ENCODE data around the gene ADGB.
A peak's percentile ranks its signal among the peaks of the same experiment; 100 is the strongest.

ADGB gene

DNA sequence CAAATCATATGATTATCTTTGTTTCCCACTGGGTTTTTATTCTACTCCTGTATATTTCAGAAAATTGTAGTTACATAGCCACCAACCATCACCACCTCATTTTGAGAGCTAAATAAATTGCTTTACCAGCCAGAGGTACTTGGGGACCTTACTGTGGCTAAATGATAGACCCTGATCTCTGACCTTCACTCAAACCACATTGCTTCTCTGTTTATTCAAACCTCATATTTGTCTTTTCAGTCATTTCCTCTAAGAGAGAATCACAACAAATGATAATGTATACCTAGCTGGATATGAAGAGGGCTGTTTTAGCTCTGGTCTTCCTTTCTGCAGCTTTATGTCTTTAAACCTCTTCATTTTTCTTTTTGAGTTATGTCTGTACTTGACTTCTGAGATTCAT lies 142.8 kb downstream of the ADGB start:
- DNase-seq (ENCODE audit: low read depth), result no peak
- no peak overlapping the region for H3K4me3 ChIP-seq (ENCODE audit: low read depth, low read length)
- TF ChIP-seq, protein P1, sequence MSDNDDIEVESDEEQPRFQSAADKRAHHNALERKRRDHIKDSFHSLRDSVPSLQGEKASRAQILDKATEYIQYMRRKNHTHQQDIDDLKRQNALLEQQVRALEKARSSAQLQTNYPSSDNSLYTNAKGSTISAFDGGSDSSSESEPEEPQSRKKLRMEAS (IDR thresholded peaks at IDR 0.05; ENCODE audit: low read depth, low read length), result no peak
- TF ChIP-seq MYC (IDR thresholded peaks at IDR 0.05; ENCODE audit: low read depth, low read length), result no peak
- TF ChIP-seq, protein P2, sequence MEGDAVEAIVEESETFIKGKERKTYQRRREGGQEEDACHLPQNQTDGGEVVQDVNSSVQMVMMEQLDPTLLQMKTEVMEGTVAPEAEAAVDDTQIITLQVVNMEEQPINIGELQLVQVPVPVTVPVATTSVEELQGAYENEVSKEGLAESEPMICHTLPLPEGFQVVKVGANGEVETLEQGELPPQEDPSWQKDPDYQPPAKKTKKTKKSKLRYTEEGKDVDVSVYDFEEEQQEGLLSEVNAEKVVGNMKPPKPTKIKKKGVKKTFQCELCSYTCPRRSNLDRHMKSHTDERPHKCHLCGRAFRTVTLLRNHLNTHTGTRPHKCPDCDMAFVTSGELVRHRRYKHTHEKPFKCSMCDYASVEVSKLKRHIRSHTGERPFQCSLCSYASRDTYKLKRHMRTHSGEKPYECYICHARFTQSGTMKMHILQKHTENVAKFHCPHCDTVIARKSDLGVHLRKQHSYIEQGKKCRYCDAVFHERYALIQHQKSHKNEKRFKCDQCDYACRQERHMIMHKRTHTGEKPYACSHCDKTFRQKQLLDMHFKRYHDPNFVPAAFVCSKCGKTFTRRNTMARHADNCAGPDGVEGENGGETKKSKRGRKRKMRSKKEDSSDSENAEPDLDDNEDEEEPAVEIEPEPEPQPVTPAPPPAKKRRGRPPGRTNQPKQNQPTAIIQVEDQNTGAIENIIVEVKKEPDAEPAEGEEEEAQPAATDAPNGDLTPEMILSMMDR (IDR thresholded peaks at IDR 0.05; ENCODE audit: low read depth, low read length), result no peak
- TF ChIP-seq POLR2A (IDR thresholded peaks at IDR 0.05; ENCODE audit: extremely low read depth, insufficient read length), result no peak

DNA sequence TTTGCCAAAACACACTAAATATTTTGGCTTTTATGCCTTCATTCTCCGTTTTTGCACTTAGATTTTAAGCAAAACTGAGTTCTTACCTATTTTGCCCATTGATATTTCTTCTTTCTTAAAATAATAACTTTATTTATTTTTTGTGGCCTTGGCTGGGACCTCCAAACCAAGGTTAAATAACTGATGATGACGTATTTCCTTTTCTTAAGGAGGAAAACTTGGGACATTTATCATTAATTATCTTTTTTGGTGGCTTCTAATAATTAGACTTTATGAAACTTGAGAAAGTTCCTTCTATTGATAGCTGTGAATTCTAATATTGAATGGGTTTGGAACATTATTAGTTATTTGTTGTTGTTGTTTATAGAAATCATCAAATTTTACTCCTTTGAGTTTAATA lies 154.5 kb downstream of the ADGB start:
- TF ChIP-seq POLR2A (IDR thresholded peaks at IDR 0.05; ENCODE audit: extremely low read depth, insufficient read length) (no peak), MYC (IDR thresholded peaks at IDR 0.05; ENCODE audit: low read depth, low read length) (no peak)
- TF ChIP-seq, protein P2 (IDR thresholded peaks at IDR 0.05; ENCODE audit: low read depth, low read length), result no peak
- TF ChIP-seq, protein P1 (IDR thresholded peaks at IDR 0.05; ENCODE audit: low read depth, low read length), result no peak
- no peak for DNase-seq (ENCODE audit: low read depth)
- H3K4me3 ChIP-seq (ENCODE audit: low read depth, low read length), result no peak overlapping the region

DNA sequence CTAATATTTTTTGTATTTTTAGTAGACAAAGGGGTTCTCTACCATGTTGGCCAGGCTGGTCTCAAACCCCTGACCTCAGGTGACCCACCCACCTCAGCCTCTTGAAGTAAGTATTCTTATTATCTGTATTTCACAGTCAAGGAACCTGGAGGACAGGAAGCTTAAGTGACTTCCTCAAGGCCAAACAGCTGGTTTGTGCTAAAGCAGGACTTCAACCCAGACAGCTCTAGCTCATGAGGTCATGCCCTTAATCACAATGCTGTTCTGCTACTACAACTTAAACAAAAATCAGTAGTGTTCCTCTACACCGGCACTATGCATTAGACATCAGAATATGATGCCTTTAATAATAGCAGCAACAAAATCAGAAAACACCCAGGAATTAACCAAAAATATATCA lies 168.9 kb downstream of the ADGB start:
- TF ChIP-seq, protein P2 (IDR thresholded peaks at IDR 0.05; ENCODE audit: low read depth, low read length), result no peak
- peak; percentile 28 for DNase-seq (ENCODE audit: low read depth)
- no peak overlapping the region for H3K4me3 ChIP-seq (ENCODE audit: low read depth, low read length)

DNA sequence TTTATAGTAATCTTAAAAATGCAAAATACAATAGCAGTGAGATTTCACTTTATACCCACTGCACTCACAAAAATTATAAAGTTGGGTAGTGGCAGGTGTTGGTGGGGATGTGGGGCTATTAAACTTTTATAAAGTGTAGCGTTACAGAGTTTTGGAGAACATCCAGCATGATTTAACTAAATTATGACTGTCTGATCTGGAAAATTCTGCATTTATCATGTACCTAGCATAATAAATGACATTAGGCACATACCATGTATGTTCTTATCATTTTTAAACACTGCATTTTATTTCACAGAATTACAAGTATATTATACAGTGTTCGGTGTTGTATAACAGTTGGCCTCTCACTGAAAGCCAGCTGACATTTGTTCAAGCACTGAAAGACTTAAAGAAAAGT lies 169.9 kb downstream of the ADGB start:
- H3K4me3 ChIP-seq (ENCODE audit: low read depth, low read length), result no peak overlapping the region
- no peak for DNase-seq (ENCODE audit: low read depth)
- no peak for TF ChIP-seq MYC (IDR thresholded peaks at IDR 0.05; ENCODE audit: low read depth, low read length)
- TF ChIP-seq, protein P1 (IDR thresholded peaks at IDR 0.05; ENCODE audit: low read depth, low read length), result no peak
- no peak for TF ChIP-seq POLR2A (IDR thresholded peaks at IDR 0.05; ENCODE audit: extremely low read depth, insufficient read length)
- TF ChIP-seq, protein P2 (IDR thresholded peaks at IDR 0.05; ENCODE audit: low read depth, low read length), result no peak

- H3K4me3 ChIP-seq (ENCODE audit: low read depth, low read length), result no peak overlapping the region
- TF ChIP-seq, protein P1 (IDR thresholded peaks at IDR 0.05; ENCODE audit: low read depth, low read length), result no peak
- TF ChIP-seq MYC (IDR thresholded peaks at IDR 0.05; ENCODE audit: low read depth, low read length), result no peak
- TF ChIP-seq, protein P2 (IDR thresholded peaks at IDR 0.05; ENCODE audit: low read depth, low read length), result no peak
- no peak for TF ChIP-seq POLR2A (IDR thresholded peaks at IDR 0.05; ENCODE audit: extremely low read depth, insufficient read length)
- no peak for DNase-seq (ENCODE audit: low read depth)
These were observed 171.6 kb downstream of the ADGB start for GRCh38 chr6:146770275-146770964.
